ENCODE data around the gene CNTNAP5. TPM values are rescaled to one million over a fixed set of nuclear protein-coding genes. Genes with fewer than 3 reads are reported as not detected.

Gene CNTNAP5
- total RNA-seq, 1 experiment from 2014 or later = not detected

- Mint-ChIP-seq H3K9me3 (ENCODE audit: unreplicated experiment) (no peaks in the 10 kb centered on the region), H3K27me3 (ENCODE audit: insufficient read depth, unreplicated experiment) (no peaks in the 10 kb centered on the region), H3K4me3 (ENCODE audit: unreplicated experiment) (no peak overlapping the region), H3K4me1 (ENCODE audit: insufficient read depth, unreplicated experiment) (peaks cover 13% of the 10 kb centered on the region), H3K36me3 (ENCODE audit: insufficient read depth, unreplicated experiment) (no peaks in the 10 kb centered on the region), H3K27ac (ENCODE audit: low read depth, unreplicated experiment) (no peak overlapping the region)
- no TSS peak for BruUV-seq (replicated peaks)
- no peak for DNase-seq (ENCODE audit: unreplicated experiment)
- POLR2A ChIA-PET = no interaction called here
- intact Hi-C loops (cut with micrococcal nuclease) = no loop called here
- TF ChIP-seq CTCF (IDR thresholded peaks at IDR 0.05; ENCODE audit: unreplicated experiment) = no peak
- CTCF ChIA-PET = no interaction called here
These were observed 21.2 kb downstream of the CNTNAP5 start for GRCh38 chr2:124046332-124046731.

GRCh38 chr2:124048102-124048501 is 23.0 kb downstream of the CNTNAP5 start:
- H3K36me3 Mint-ChIP-seq (ENCODE audit: insufficient read depth, unreplicated experiment) = no peaks in the 10 kb centered on the region
- H3K4me3 Mint-ChIP-seq (ENCODE audit: unreplicated experiment) = no peak overlapping the region
- DNase-seq (ENCODE audit: unreplicated experiment) = no peak
- H3K9me3 Mint-ChIP-seq (ENCODE audit: unreplicated experiment) = no peaks in the 10 kb centered on the region
- peak overlapping the region; percentile 50 for H3K27ac Mint-ChIP-seq (ENCODE audit: low read depth, unreplicated experiment)
- CTCF ChIA-PET = interaction anchor here (0.6 to 1.2 kb wide), 3 partner anchors 9 to 1680 kb away, joined by 3 read pairs; no protein-coding TSS in a partner anchor
- intact Hi-C loops (cut with micrococcal nuclease) = no loop called here
- no peak for TF ChIP-seq CTCF (IDR thresholded peaks at IDR 0.05; ENCODE audit: unreplicated experiment)
- peaks cover 13% of the 10 kb centered on the region for H3K4me1 Mint-ChIP-seq (ENCODE audit: insufficient read depth, unreplicated experiment)
- no peaks in the 10 kb centered on the region for H3K27me3 Mint-ChIP-seq (ENCODE audit: insufficient read depth, unreplicated experiment)
- POLR2A ChIA-PET = no interaction called here
- no TSS peak for BruUV-seq (replicated peaks)

- peak overlapping the region; percentile 50 for H3K27ac Mint-ChIP-seq (ENCODE audit: low read depth, unreplicated experiment)
- no peak for TF ChIP-seq CTCF (IDR thresholded peaks at IDR 0.05; ENCODE audit: unreplicated experiment)
- intact Hi-C loops (cut with micrococcal nuclease) = no loop called here
- no peaks in the 10 kb centered on the region for H3K9me3 Mint-ChIP-seq (ENCODE audit: unreplicated experiment)
- H3K4me3 Mint-ChIP-seq (ENCODE audit: unreplicated experiment) = no peak overlapping the region
- POLR2A ChIA-PET = no interaction called here
- CTCF ChIA-PET = interaction anchor here (0.8 kb wide), 1 partner anchor 10 kb away, joined by 3 read pairs; no protein-coding TSS in a partner anchor
- H3K4me1 Mint-ChIP-seq (ENCODE audit: insufficient read depth, unreplicated experiment) = peaks cover 13% of the 10 kb centered on the region
- DNase-seq (ENCODE audit: unreplicated experiment) = peak; percentile 1
- H3K36me3 Mint-ChIP-seq (ENCODE audit: insufficient read depth, unreplicated experiment) = no peaks in the 10 kb centered on the region
- no TSS peak for BruUV-seq (replicated peaks)
- no peaks in the 10 kb centered on the region for H3K27me3 Mint-ChIP-seq (ENCODE audit: insufficient read depth, unreplicated experiment)
These were observed 23.6 kb downstream of the CNTNAP5 start for GRCh38 chr2:124048664-124049063.

- Mint-ChIP-seq H3K4me3 (ENCODE audit: unreplicated experiment) (no peak overlapping the region), H3K36me3 (ENCODE audit: insufficient read depth, unreplicated experiment) (no peaks in the 10 kb centered on the region), H3K9me3 (ENCODE audit: unreplicated experiment) (no peaks in the 10 kb centered on the region), H3K4me1 (ENCODE audit: insufficient read depth, unreplicated experiment) (peaks cover 13% of the 10 kb centered on the region), H3K27ac (ENCODE audit: low read depth, unreplicated experiment) (peak overlapping the region; percentile 50), H3K27me3 (ENCODE audit: insufficient read depth, unreplicated experiment) (no peaks in the 10 kb centered on the region)
- intact Hi-C loops (cut with micrococcal nuclease) = no loop called here
- ChIA-PET CTCF (no interaction called here), POLR2A (no interaction called here)
- no peak for DNase-seq (ENCODE audit: unreplicated experiment)
- no TSS peak for BruUV-seq (replicated peaks)
- TF ChIP-seq CTCF (IDR thresholded peaks at IDR 0.05; ENCODE audit: unreplicated experiment) = no peak
These were observed 24.0 kb downstream of the CNTNAP5 start for GRCh38 chr2:124049136-124049535.
